Measurements from ENCODE around the gene ERCC6. TPM values are rescaled to one million over a fixed set of nuclear protein-coding genes. Genes with fewer than 3 reads are reported as not detected.
A peak's percentile ranks its signal among the peaks of the same experiment; 100 is the strongest.

The ERCC6 gene
- total RNA-seq, 1 experiment from 2014 or later: 18.2 TPM

GRCh38 chr10:49484486-49485235 is 54.3 kb downstream of the ERCC6 start:
- Histone ChIP-seq H2BK15ac (ENCODE audit: low read depth, low read length) (no peak overlapping the region), H4K91ac (ENCODE audit: insufficient read length, low read depth, low read length) (no peak overlapping the region), H3K79me1 (ENCODE audit: insufficient read depth, low read depth, low read length, poor library complexity, severe bottlenecking) (no peaks in the 10 kb centered on the region), H3K79me2 (ENCODE audit: insufficient read depth, low read length) (no peaks in the 10 kb centered on the region), H2BK20ac (ENCODE audit: low read depth, low read length, poor library complexity, severe bottlenecking) (no peak overlapping the region), H4K5ac (ENCODE audit: insufficient read length, low read depth, low read length) (no peak overlapping the region), H2BK5ac (ENCODE audit: insufficient read length, low read length) (no peak overlapping the region), H3K9me3 (ENCODE audit: control insufficient read depth, low read depth, low read length) (no peaks in the 10 kb centered on the region), H3K4me1 (ENCODE audit: insufficient read depth, low read length) (no peaks in the 10 kb centered on the region), H3K27me3 (ENCODE audit: insufficient read depth, low read length) (no peaks in the 10 kb centered on the region), H3K23ac (ENCODE audit: insufficient read length, low read depth, low read length) (no peak overlapping the region), H3K23me2 (ENCODE audit: insufficient read length, low read depth, low read length, poor library complexity, severe bottlenecking) (no peaks in the 10 kb centered on the region), H3T11ph (ENCODE audit: low read length) (no peak overlapping the region), H3K9ac (ENCODE audit: extremely low read depth, insufficient read length, low read length) (no peak overlapping the region), H3K27ac (ENCODE audit: insufficient read length, low read depth, low read length) (no peak overlapping the region), H3K18ac (ENCODE audit: insufficient read length, low read depth, low read length) (no peak overlapping the region), H4K8ac (replicated peaks; ENCODE audit: insufficient read length, low read depth, low read length) (no peak overlapping the region), H4K20me1 (ENCODE audit: control insufficient read depth, insufficient read depth, insufficient read length) (no peaks in the 10 kb centered on the region), H2BK12ac (ENCODE audit: insufficient read length, low read depth, low read length) (no peak overlapping the region), H3K4ac (ENCODE audit: low read depth, low read length) (no peak overlapping the region), H2AFZ (ENCODE audit: low read length) (no peak overlapping the region), H3K4me2 (ENCODE audit: insufficient read depth, insufficient read length, low read length) (no peak overlapping the region), H3K56ac (ENCODE audit: insufficient read length, low read depth, low read length) (no peak overlapping the region), H2AK5ac (ENCODE audit: insufficient read length, low read length) (no peak overlapping the region), H3K14ac (ENCODE audit: insufficient read depth, low read length) (no peak overlapping the region), H2BK120ac (ENCODE audit: low read depth, low read length, poor library complexity, severe bottlenecking) (no peak overlapping the region)
- Mint-ChIP-seq H3K27ac (peak overlapping the region in 1 of 3 experiments; percentile 71; a peak in 1 of 7 replicates), H3K36me3 (ENCODE audit: insufficient read depth in 1 of 3, low read depth in 3 of 3) (peaks cover 4 to 8% (median 7%) of the 10 kb centered on the region in 3 experiments; a peak in 5 of 7 replicates), H3K4me3 (no peak overlapping the region), H3K9me3 (no peaks in the 10 kb centered on the region), H3K4me1 (no peaks in the 10 kb centered on the region), H3K27me3 (ENCODE audit: low read depth) (no peaks in the 10 kb centered on the region)
- no peak for TF ChIP-seq CTCF (conservative IDR thresholded peaks at IDR 0.05)
- no CpG with 5 or more reads among the region's 6 CpGs for WGBS (ENCODE audit: extremely low coverage, insufficient read length, low lambda C conversion rate)
- no peak for DNase-seq
